Measurements from ENCODE around the gene THUMPD1. TPM values are rescaled to one million over a fixed set of nuclear protein-coding genes. Genes with fewer than 3 reads are reported as not detected.

THUMPD1 gene
- total and polyA plus RNA-seq, 10 of the 15 experiments (the other 5 are each of a cell fraction or from before 2014, with no cell fraction given) = 21.5 to 49.5 (median 36.9) TPM

DNA sequence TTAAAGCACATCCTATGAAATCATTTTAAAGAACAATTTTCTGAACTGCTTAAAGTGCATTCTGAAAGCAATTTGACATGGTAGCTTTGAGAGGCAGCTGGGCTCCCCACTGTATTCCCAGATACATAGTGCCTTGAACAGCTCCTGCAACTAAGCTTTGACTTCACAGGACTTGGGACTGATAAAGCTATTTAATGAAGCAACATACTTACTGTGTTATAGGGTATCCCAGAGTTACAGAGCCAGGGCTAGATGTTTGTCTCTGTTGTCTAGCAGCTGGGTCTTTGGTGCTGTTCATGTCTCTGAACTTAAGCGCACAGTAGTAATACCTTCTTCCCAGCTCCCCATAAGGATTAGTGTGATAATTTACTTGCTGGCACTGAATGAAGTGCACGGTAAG, 45.0 kb downstream of the THUMPD1 start:
- ChIA-PET POLR2A (no interaction called here), SMC1A (ENCODE audit: uncharacterized antibody, unreplicated experiment) (interaction anchor here (2.0 kb wide), 1 partner anchor 20 kb away, joined by 7 read pairs; no protein-coding TSS in a partner anchor), RAD21 (ENCODE audit: unreplicated experiment) (no interaction called here), CTCF (interaction anchor here (0.7 kb wide), 1 partner anchor 1388 kb away, joined by 3 read pairs; no protein-coding TSS in a partner anchor)
- no peaks in the 10 kb centered on the region for H4K20me1 ChIP-seq (ENCODE audit: control insufficient read depth, insufficient read depth)
- H3K9me3 ChIP-seq (replicated peaks; ENCODE audit: control insufficient read depth, insufficient read depth, low read length) = no peaks in the 10 kb centered on the region
- no peaks in the 10 kb centered on the region for H3K36me3 ChIP-seq (ENCODE audit: control insufficient read depth in 2 of 2, insufficient read depth in 2 of 2, low read length in 1 of 2)
- 60% methylated on average over 2 of the region's 2 CpGs for WGBS (ENCODE audit: insufficient coverage, insufficient replicate concordance, low lambda C conversion rate, missing lambda C conversion rate)
- no peak overlapping the region for H3K4me2 ChIP-seq (ENCODE audit: control insufficient read depth, insufficient read depth)
- no TSS peak for BruUV-seq (replicated peaks)
- in situ Hi-C loops (cut with MboI) = no loop called here
- H3K4me3 ChIP-seq = no peak overlapping the region
- H3K9ac ChIP-seq (ENCODE audit: control insufficient read depth, insufficient read depth, low read length) = no peak overlapping the region
- FAIRE-seq (no peak), DNase-seq (ENCODE audit: low read depth, low spot score) (no peak), ATAC-seq (no peak)
- H3K27me3 ChIP-seq (replicated peaks in 1 of 2; ENCODE audit: control insufficient read depth in 2 of 2, insufficient read depth in 2 of 2, low read length in 1 of 2) = no peaks in the 10 kb centered on the region
- no peak overlapping the region for H2AFZ ChIP-seq (ENCODE audit: control insufficient read depth, low read depth, low read length)
- no peak overlapping the region for H3K27ac ChIP-seq (ENCODE audit: control insufficient read depth, insufficient read depth)
- TF ChIP-seq ZNF217 (IDR thresholded peaks at IDR 0.05) (no peak), ESRRA (IDR thresholded peaks at IDR 0.05; ENCODE audit: low read length) (no peak), NBN (IDR thresholded peaks at IDR 0.05) (no peak), KLF5 (IDR thresholded peaks at IDR 0.05; ENCODE audit: partially characterized antibody) (no peak), SUZ12 (IDR thresholded peaks at IDR 0.05; ENCODE audit: unreplicated experiment) (no peak), FOXM1 (IDR thresholded peaks at IDR 0.05; ENCODE audit: low read depth, low read length) (no peak), RFX5 (IDR thresholded peaks at IDR 0.05; ENCODE audit: low read depth, low read length) (no peak), PRDM15 (CRISPR knock-in tag; IDR thresholded peaks at IDR 0.05) (no peak), USF1 (IDR thresholded peaks at IDR 0.05; ENCODE audit: borderline replicate concordance, extremely low read length, insufficient read depth, low read depth, low read length) (no peak), MEF2B (IDR thresholded peaks at IDR 0.05; ENCODE audit: partially characterized antibody, poor library complexity, severe bottlenecking) (no peak), IRF3 (IDR thresholded peaks at IDR 0.05) (no peak), CHD2 (IDR thresholded peaks at IDR 0.05; ENCODE audit: borderline replicate concordance, low read depth, low read length) (no peak), SUPT20H (IDR thresholded peaks at IDR 0.05; ENCODE audit: borderline replicate concordance, control insufficient read depth, low read depth, low read length) (no peak)
- H3K79me2 ChIP-seq (ENCODE audit: control insufficient read depth, insufficient read depth, low read length) = no peaks in the 10 kb centered on the region
- intact Hi-C loops (cut with micrococcal nuclease; ENCODE audit: unreplicated experiment) = no loop called here
- H3K4me1 ChIP-seq (ENCODE audit: control insufficient read depth, insufficient read depth, low read length) = no peaks in the 10 kb centered on the region

Measured in GM12878 (cell line).